Hepatic stellate cell (primary cell): Measurements from ENCODE around the gene ATP8A1.

Experiments used
- DNase-seq: peaks from one replicate; pipeline ENCODE4 v3.0.0; 2011; ENCODE audit warnings: low spot score

Gene ATP8A1

DNA sequence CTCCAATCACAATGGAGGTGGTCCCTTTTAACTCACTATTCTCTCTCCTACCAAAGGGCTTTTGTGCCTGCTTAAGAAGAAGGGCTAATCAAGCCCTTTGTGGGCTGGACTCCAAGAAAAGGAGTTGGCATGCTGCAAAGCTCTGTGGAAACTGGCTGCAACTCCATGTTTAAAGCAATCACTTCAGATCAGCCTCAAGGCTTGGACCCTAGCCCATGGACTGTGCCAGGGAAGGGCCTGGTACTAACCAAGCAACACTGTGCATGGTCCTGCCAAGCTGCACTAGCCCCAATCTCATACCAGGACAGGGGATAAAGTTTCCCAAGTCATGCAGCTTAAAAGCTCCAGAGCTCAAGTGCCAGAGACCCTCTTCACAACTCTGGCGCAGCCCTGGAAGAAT, 86.7 kb downstream of the ATP8A1 start:
- DNase-seq: no peak

GRCh38 chr4:42568610-42569207, 88.2 kb downstream of the ATP8A1 start:
- DNase-seq: peak; percentile 24

GRCh38 chr4:42566835-42567234, 90.1 kb downstream of the ATP8A1 start:
- DNase-seq: no peak

GRCh38 chr4:42562016-42562415, 94.9 kb downstream of the ATP8A1 start:
- DNase-seq: no peak

GRCh38 chr4:42561031-42561430, 95.9 kb downstream of the ATP8A1 start:
- DNase-seq: no peak

DNA sequence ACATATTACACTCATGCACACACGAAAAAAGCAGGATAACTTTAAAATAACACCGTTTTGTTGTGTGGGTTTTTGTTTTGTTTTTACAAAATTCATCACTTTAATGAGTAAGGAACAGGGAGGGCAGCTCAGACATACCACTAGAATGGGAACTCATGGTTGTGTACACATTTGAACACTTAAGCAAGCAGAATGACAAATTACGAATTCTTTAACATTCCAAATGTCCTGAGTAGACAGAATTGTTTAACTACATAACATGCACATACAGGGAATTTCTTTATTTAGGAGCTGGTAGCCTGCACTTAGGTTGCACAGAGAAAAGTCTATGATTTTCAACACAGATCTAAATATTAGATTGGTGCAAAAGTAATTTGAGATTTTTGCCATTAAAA, 96.4 kb downstream of the ATP8A1 start:
- no peak for DNase-seq

GRCh38 chr4:42558156-42558555, 98.7 kb downstream of the ATP8A1 start:
- DNase-seq: no peak

DNA sequence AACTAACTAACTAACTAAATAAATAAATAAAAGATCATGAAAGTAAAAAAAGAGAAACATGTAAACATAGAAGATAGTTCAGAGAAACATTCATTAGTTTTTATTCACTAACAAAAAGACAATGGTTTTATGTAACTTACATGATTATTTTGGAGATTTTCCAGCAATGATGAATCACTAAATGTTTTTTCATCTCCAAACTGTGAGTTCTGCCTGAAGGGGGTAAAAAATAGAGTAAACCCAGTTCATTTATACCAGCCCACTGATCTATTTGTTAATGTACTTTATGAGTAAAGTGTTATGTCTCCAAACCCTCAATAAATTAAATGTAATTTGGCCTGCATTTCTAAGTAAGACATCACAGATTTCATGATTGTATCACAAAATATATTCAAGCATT, 101.1 kb downstream of the ATP8A1 start:
- no peak for DNase-seq

DNA sequence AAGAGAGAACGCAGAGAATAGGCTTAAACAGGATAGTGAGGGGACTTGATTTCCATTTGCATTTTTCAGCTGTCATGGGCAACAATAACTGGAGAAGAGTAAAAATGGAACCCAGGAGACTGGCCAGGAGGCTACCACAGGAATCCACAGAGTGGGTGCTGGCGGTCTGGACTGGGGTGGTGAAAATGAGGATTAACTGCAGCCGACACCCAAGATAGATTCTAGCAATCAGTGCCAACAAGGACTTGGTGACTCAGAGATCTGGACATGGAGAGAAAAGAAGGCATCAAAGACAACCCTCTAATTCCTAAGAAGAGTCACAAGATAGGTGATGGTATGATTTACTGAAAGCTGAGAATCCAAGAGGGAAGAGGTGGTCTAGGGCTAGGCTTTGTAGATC, 102.8 kb downstream of the ATP8A1 start:
- no peak for DNase-seq

GRCh38 chr4:42549896-42550295, 107.0 kb downstream of the ATP8A1 start:
- no peak for DNase-seq

DNA sequence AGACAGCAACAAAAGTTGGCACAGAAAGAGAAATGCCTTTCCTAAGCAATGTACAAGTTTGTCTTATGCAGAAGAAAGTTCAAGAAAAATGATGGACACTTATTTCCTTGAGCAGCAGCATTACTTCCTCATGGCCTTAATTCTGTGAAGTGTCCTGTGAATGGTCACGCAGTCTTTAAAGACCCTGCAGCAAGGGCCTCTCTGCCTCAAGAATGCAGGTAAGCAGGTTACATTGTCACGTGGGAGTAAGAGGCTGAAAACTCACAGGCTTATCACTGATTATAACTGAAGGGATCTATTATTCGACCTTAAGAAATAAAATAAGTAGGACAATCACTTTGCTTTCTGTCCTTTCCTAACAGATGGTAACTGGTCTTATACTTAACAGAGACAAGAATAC, 109.1 kb downstream of the ATP8A1 start:
- no peak for DNase-seq

- DNase-seq: peak; percentile 1
Measured at GRCh38 chr4:42543762-42544161, 113.1 kb downstream of the ATP8A1 start.

DNA sequence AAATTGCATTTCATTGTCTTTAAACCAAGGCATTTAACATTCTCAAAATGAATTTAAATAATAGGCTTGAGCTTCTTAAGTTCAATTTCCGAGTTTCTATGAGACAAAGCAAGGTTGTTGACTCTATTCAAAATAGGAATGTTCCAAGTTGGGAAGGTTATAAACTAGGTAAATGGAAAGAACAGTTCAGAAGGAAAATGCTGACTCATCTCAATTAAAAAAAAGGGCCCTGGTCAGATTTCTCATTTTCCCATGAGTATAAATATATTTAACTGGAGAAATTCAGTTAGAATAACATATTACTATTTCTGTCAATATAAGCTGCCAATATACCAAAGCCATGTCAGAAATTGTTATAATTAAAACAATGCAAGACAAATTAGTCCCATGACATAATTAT, 113.8 kb downstream of the ATP8A1 start:
- DNase-seq: no peak

DNA sequence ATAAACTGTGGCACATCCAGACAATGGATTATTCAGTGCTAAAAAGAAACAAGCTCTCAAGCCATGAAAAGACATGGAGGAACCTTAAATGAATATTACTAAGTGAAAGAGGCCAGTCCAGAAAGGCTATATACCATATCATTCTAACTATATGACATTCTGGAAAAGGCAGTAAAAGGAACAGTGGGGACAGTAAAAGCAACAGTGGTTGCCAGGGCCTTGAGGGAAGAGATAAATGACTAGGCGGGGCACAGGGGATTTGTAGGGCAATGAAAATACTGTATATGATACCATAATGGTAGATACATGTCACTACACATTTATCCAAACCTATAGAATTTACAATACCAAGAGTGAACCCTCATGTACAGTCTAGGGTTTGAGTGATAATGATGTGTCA, 115.3 kb downstream of the ATP8A1 start:
- no peak for DNase-seq

DNA sequence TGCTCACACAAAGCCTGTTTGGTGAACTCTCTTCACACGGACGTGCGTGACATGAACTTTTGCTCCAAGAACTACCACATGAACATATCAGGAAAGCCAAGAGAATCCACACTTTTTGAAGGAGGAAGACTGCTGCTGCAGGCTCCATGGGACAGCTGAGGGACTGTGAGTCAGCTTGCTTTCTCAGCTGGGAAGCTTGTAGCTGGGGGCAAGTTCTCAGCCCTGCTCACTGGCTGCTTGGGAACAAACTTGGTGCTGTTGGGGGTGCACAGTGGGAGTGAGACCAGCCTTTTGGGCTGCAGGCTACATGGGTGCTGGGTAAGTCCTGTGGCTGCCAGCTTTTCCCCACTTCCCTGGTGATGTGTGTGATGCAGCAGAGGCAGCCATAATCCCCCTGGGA, 123.9 kb downstream of the ATP8A1 start:
- DNase-seq: no peak

DNA sequence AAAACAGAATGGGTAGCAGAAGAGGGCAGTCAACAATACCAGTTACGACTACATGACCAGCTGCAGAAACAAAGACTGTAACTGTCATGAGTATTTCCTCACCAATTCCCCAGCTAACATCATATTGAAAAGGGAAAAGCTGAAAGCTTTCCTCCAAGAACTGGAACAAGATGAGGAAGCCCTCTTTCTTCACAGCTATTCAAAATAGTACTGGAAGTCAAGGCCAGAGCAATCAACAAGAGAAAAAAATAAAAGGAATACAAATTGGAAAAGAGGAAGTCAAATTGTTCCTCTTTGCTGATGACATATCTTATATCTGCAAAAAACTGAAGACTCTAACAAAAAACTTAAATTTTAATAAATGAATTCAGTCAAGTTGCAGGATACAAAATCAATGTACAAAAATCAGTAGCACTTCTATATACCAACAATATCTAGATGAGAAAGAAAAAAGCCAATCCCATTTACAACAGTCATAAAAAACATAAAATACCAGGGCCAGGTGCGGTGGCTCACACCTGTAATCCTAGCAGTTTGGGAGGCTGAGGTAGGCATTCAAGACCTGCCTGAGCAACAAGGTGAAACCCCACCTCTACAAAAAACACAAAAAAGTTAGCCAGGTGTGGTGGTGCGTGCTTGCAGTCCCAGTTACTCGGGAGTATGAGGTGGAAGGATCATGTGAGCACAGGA, 125.4 kb downstream of the ATP8A1 start:
- DNase-seq: no peak

GRCh38 chr4:42523066-42523718, 133.7 kb downstream of the ATP8A1 start:
- no peak for DNase-seq

- peak; percentile 3 for DNase-seq
Measured at GRCh38 chr4:42519803-42520417, 137.0 kb downstream of the ATP8A1 start.

GRCh38 chr4:42515156-42515884, 141.6 kb downstream of the ATP8A1 start:
- DNase-seq: no peak

DNA sequence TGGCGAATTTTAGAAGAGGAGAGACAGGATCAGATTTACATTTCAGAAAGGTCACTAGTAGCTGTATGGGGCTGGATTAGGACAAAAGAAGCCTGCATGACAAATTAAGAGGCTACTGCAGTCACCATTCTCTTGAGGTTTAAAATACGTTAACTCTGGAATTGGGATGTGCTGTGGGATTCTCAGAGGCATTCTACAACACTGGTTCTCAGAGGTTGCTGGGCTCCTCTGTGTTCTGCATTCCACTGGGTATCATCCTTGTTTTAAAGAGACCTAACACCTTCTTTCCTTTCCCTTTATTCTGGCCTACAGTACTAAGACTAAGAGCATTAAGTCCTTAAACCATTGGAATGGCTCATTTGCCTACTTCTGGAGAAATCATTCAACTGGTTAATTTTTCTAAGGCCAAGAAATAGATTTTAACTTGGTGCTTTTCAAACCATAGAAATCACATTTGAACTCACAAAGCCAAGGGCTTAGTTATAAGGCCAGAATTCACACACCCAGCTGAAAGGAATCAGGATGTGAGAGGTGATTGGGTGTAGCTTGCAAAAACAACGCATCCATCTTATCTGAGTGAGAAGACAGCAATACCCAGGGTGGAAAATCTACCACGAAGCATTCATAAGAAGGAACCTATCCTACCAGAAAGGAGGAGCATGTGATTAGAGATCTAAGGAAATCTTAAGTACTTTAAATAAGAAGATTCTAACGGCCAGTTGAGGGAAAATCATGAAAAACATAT, 143.0 kb downstream of the ATP8A1 start:
- DNase-seq: no peak

DNA sequence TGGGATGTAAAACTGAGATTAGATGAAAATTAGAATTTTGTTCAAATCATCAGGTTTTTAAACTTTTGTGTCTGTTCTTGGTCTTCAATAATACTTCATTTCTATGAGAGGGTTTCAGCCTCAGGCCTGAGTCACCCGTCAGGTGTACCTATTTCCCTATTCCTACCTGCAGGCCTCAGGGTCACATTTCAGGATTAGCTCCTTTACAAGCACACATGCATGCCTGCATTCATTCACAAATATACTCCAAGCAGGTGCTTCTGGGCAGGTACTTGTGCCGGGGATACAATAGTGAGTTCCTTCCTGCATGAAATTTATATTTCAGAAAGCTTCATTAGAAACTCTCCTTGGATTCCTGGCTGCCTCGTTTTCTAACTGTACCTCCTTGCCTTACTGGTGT, 144.7 kb downstream of the ATP8A1 start:
- no peak for DNase-seq

- DNase-seq: no peak
Measured at GRCh38 chr4:42510225-42510624, 146.7 kb downstream of the ATP8A1 start.
